Epithelial cell of proximal tubule (primary cell): ENCODE results near the gene ADAMTS9. TPM values are rescaled to one million over a fixed set of nuclear protein-coding genes. Genes with fewer than 3 reads are reported as not detected.

ENCODE experiments used
- DNase-seq: peaks from one replicate; pipeline ENCODE4 v3.0.0-alpha.2; 2011; ENCODE audit warnings: low read depth
- H3K4me3 ChIP-seq: 2 replicates; pipeline ENCODE4 v1.5.1; 2011; ENCODE audit warnings: low read depth, mild to moderate bottlenecking, low read length
- total RNA-seq: library from RNA; depleted of rRNA; stranded (reverse); fragments of >200 nt; gene quantifications from 2 replicates; pipeline ENCODE4 v1.2.3, GENCODE V29; 2015
- TF ChIP-seq, protein P1 (sequence below): conservative IDR thresholded peaks from 2 replicates; pipeline ENCODE4 v1.5.1; 2012; ENCODE audit warnings: low read depth, mild to moderate bottlenecking, low read length

Gene ADAMTS9
- total RNA-seq, 1 donor from 2014 or later, result 92.7 TPM

DNA sequence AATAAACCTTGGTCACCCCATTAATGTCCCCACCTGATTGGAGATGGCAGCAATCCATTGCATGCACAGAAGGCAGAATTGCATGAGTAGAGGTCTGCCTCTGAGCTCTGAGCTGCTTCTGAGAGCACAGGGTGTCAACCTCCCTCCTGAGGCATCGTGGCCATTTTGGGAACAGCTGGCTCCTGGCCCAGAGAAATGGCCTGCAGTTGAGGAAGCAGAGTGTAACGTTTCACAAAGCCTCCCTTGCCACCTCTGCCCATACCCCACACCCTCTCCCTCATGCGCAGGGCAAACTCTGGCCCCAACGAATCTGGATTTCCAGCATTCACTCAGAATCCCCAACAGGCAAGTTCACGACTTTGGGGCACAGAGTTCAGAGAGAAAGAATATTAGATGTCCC lies 198.9 kb downstream of the ADAMTS9 start:
- no peak for DNase-seq
- H3K4me3 ChIP-seq, result peak overlapping the region; percentile 46
- TF ChIP-seq, protein P1, sequence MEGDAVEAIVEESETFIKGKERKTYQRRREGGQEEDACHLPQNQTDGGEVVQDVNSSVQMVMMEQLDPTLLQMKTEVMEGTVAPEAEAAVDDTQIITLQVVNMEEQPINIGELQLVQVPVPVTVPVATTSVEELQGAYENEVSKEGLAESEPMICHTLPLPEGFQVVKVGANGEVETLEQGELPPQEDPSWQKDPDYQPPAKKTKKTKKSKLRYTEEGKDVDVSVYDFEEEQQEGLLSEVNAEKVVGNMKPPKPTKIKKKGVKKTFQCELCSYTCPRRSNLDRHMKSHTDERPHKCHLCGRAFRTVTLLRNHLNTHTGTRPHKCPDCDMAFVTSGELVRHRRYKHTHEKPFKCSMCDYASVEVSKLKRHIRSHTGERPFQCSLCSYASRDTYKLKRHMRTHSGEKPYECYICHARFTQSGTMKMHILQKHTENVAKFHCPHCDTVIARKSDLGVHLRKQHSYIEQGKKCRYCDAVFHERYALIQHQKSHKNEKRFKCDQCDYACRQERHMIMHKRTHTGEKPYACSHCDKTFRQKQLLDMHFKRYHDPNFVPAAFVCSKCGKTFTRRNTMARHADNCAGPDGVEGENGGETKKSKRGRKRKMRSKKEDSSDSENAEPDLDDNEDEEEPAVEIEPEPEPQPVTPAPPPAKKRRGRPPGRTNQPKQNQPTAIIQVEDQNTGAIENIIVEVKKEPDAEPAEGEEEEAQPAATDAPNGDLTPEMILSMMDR, result no peak

DNA sequence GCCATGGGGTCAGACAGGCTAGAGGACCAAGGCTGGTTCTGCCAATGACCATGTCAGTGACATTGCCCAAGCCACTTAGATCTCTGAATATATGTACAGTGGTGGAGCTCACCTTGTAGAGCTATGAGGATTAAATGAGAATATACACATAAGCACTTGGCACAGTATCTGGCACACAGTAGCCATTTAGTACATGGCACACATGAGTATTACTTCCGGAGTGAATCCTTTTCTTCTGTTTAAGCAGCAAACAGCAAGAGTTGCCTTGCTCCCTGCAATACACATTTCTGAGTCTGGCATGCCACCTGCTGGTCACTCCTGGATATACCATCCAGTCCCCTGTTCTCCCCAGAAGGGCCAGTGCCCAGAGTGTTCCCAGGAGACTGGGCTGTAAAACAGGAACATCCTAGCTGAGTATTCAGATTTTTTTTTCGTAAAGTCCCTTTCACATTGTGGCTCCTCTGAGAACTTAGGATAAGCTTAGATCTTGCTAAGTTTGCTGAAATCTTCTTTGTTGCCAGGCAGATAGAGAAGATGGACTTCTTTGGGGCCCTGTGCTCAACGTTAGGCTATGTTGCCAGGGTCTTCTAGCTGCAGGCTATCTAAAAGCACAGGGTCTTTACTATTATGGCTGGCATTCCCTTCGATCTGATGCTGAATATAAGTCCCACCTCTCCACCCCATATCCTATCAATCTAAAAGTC lies 203.4 kb downstream of the ADAMTS9 start:
- H3K4me3 ChIP-seq, result no peak overlapping the region
- TF ChIP-seq, protein P1, result peak; percentile 87
- DNase-seq, result peak; percentile 25

DNA sequence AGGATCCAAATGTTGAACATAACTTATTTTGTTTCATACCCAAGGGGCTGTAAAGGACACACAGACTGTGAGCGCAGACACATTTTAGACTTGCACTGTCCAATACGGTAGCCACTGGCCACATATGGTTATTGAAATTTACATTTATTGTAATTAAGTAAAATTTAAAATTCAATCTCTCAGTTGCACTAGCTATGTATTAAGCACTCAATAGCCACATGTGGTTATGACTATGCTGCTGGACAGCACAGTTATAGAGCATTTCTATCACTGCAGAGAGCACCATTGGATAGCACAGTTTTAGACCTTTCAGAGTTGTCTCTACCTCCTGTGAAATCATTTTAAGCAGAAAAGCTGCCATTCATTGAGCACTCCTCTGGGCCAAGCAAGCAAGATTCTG lies 204.3 kb downstream of the ADAMTS9 start:
- TF ChIP-seq, protein P1, result no peak
- H3K4me3 ChIP-seq, result no peak overlapping the region
- DNase-seq, result no peak

DNA sequence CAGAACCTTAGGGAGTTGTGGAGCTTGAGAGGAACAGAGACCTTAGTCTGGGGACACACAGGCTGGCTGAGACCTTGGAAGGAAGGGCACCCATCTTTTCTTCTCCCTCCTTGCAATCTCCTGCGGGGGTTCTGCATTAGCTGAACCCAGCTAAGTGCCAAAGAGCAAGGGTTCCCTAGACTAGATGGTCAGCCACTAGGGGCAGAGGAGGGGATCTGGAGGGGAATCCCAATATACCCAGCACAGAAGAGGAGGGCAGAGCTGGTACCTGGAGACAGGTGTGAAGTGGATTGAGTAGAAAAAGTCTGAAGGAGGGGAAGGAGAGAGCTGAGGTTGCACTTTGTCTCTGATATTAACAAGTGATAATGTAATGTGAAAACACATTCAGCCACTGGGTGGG lies 212.8 kb downstream of the ADAMTS9 start:
- H3K4me3 ChIP-seq, result no peak overlapping the region
- DNase-seq, result no peak
- TF ChIP-seq, protein P1, result peak; percentile 28

DNA sequence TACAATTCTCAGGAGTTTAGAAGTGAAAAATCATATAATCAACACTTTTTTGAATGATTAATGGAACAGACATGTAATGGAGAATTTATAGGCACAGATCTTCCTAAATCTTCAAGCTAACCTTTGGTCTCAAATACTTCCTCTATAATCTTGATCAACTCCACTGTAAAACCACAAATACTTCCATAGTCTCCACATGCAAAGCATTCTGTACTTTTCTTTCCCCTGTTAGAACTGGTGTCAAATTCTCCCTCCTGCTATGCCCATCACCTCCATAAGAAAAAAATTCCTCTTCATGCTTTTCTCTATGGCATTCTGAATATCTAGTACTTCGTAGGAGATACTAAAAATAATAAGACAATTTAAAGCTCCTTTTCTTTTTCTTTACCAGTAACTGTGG lies 214.3 kb downstream of the ADAMTS9 start:
- no peak for DNase-seq
- H3K4me3 ChIP-seq, result no peak overlapping the region
- TF ChIP-seq, protein P1, result no peak

DNA sequence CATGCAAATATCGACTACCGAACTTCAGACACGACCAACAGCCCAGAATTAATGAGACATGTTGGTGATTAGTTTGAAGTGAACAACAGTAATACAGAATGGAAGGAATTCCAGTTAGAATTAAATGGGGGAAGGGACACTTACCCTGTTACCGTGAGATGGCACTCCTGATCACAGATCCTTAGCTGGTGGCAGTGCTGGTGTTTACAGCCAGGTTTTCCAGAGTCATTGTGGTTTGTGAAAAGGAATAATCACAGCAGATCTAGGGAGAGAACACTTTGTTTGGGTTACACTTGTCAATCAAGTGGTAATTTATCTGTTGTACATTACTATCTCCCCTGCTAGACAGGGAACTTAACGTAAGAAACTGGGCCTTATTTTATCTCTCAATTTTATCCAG lies 217.4 kb downstream of the ADAMTS9 start:
- DNase-seq, result no peak
- H3K4me3 ChIP-seq, result no peak overlapping the region
- TF ChIP-seq, protein P1, result no peak
